Suppressor macrophage (primary cell): ENCODE results near the gene POU6F2.
"Not testable (repeated sequence)": the region's sequence is repeated elsewhere in the genome, so short reads cannot be mapped to it uniquely, and the experiment has no call there.

Source experiments
- DNase-seq, 4 experiments: peaks; one replicate each; pipeline ENCODE4 v3.0.0-alpha.2; 2020 to 2022

The POU6F2 gene

GRCh38 chr7:39132306-39132705 lies 154.6 kb downstream of the POU6F2 start:
- DNase-seq, result no peak

GRCh38 chr7:39133088-39133487 lies 155.4 kb downstream of the POU6F2 start:
- DNase-seq, result no peak

GRCh38 chr7:39137480-39137879 lies 159.8 kb downstream of the POU6F2 start:
- no peak for DNase-seq

GRCh38 chr7:39142750-39143149 lies 165.0 kb downstream of the POU6F2 start:
- DNase-seq, result no peak

- DNase-seq, result no peak
These were observed 166.7 kb downstream of the POU6F2 start for GRCh38 chr7:39144420-39144819.

GRCh38 chr7:39145283-39145682 lies 167.6 kb downstream of the POU6F2 start:
- DNase-seq, result no peak

GRCh38 chr7:39145935-39146334 lies 168.2 kb downstream of the POU6F2 start:
- DNase-seq, result no peak

GRCh38 chr7:39152701-39153100 lies 175.0 kb downstream of the POU6F2 start:
- DNase-seq, result no peak

- no peak for DNase-seq
These were observed 175.4 kb downstream of the POU6F2 start for GRCh38 chr7:39153113-39153512.

- no peak for DNase-seq
These were observed 175.9 kb downstream of the POU6F2 start for GRCh38 chr7:39153647-39154046.

GRCh38 chr7:39154815-39155214 lies 177.1 kb downstream of the POU6F2 start:
- DNase-seq, result no peak

GRCh38 chr7:39158367-39158766 lies 180.7 kb downstream of the POU6F2 start:
- no peak for DNase-seq

GRCh38 chr7:39161903-39162302 lies 184.2 kb downstream of the POU6F2 start:
- DNase-seq, result no peak

- DNase-seq, result no peak
These were observed 187.2 kb downstream of the POU6F2 start for GRCh38 chr7:39164887-39165286.

GRCh38 chr7:39168403-39169098 lies 190.8 kb downstream of the POU6F2 start:
- DNase-seq, result no peak

GRCh38 chr7:39172137-39172536 lies 194.4 kb downstream of the POU6F2 start:
- no peak for DNase-seq

- no peak for DNase-seq
These were observed 203.7 kb downstream of the POU6F2 start for GRCh38 chr7:39181398-39181797.

GRCh38 chr7:39183796-39184195 lies 206.1 kb downstream of the POU6F2 start:
- DNase-seq, result no peak

GRCh38 chr7:39184391-39184790 lies 206.7 kb downstream of the POU6F2 start:
- no peak for DNase-seq

GRCh38 chr7:39186131-39186530 lies 208.4 kb downstream of the POU6F2 start:
- no peak for DNase-seq

GRCh38 chr7:39186671-39187070 lies 209.0 kb downstream of the POU6F2 start:
- no peak for DNase-seq

GRCh38 chr7:39187130-39187529 lies 209.4 kb downstream of the POU6F2 start:
- no peak for DNase-seq

- no peak for DNase-seq
These were observed 214.8 kb downstream of the POU6F2 start for GRCh38 chr7:39192476-39192875.

GRCh38 chr7:39194388-39194787 lies 216.7 kb downstream of the POU6F2 start:
- not testable (repeated sequence) for DNase-seq

- DNase-seq, result no peak
These were observed 218.3 kb downstream of the POU6F2 start for GRCh38 chr7:39195967-39196366.
